Measurements from ENCODE around the gene MIF4GD. TPM values are rescaled to one million over a fixed set of nuclear protein-coding genes. Genes with fewer than 3 reads are reported as not detected.
A peak's percentile ranks its signal among the peaks of the same experiment; 100 is the strongest.

The MIF4GD gene, protein sequence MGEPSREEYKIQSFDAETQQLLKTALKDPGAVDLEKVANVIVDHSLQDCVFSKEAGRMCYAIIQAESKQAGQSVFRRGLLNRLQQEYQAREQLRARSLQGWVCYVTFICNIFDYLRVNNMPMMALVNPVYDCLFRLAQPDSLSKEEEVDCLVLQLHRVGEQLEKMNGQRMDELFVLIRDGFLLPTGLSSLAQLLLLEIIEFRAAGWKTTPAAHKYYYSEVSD
- polyA plus RNA-seq (2013, experiment 1 of 2), result 14.3 TPM
- polyA plus RNA-seq (2013, experiment 2 of 2), result 14.6 TPM

DNA sequence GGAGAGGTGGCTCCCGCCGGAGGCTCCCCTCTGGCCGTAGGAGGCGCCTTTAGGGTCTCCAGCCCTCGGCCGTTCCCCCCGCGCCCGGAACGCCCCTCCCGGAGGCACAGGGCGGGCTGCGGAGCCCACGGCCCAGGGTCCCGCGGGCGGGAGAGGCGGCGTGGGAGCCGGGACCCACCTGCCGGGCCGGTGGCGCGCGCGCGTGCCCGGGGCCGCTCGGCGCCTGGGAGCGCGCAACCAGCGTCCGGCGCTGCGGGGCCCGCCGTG lies at the start of gene MIF4GD:
Gene MIF4GD, minus strand, starts transcription at position 266 of the 267 bp plus-strand sequence. CDS start 1,036 bp downstream, outside the sequence.
- peaks cover 13% of the 10 kb centered on the region for H3K36me3 ChIP-seq (ENCODE audit: control insufficient read depth, insufficient read depth, low read length)
- 0% methylated on average over 24 to 33 of the region's 39 CpGs for WGBS, 2 experiments (ENCODE audit: insufficient coverage in 2 of 2)
- peaks cover 10% of the 10 kb centered on the region for H3K4me1 ChIP-seq (ENCODE audit: control insufficient read depth, insufficient read depth, low read length, poor library complexity, severe bottlenecking)
- H3K27ac ChIP-seq (ENCODE audit: low read depth, low read length, severe bottlenecking), result peak within 1 kb of the TSS; percentile 53
- peak within 1 kb of the TSS; percentile 85 for H3K4me3 ChIP-seq (ENCODE audit: extremely low read depth, insufficient read depth, low read length, poor library complexity, severe bottlenecking)
- H3K9me3 ChIP-seq (ENCODE audit: control insufficient read depth, low read length), result no peaks in the 10 kb centered on the region

DNA sequence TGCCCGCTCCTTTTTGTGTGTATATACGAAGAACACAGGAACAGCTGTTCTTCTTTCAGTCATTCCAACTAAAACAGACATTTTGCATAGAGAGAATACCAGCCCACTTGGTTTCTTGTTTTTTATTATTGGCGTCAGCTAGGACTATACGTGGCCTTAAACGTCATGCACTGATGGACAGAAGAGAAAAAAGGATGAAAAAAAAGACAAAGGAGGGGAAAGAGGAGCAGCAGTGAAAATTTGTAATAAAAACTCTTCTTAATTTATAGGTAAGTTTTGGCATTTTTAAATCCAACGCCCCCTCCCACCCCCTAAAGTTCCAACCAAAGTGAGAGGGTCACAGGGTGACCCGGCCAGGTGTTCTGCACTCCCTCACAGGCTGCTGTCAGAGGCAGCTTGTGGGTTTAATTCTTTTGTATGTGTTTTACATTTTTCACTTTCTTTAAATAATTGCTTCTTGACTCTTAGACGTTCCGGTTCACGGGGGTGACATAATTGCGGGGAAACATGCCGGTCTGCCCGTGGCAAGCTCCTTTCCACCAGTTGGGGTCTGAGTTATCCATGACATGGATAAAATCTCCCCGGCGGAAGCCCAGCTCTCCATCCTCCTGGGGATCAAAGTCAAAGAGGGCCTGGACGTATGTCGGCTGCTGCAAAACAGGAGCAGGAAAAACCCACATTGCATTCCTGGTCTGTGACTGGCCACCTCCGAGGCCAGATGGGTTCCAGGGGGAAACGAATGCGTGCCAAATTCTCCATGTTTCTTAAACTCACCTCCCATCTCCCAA lies 49.1 kb upstream of the MIF4GD start:
- WGBS, 2 experiments (ENCODE audit: insufficient coverage in 2 of 2), result 97 to 98% methylated on average over 13 to 18 of the region's 20 CpGs
- no peak overlapping the region for H3K27ac ChIP-seq (ENCODE audit: low read depth, low read length, severe bottlenecking)

DNA sequence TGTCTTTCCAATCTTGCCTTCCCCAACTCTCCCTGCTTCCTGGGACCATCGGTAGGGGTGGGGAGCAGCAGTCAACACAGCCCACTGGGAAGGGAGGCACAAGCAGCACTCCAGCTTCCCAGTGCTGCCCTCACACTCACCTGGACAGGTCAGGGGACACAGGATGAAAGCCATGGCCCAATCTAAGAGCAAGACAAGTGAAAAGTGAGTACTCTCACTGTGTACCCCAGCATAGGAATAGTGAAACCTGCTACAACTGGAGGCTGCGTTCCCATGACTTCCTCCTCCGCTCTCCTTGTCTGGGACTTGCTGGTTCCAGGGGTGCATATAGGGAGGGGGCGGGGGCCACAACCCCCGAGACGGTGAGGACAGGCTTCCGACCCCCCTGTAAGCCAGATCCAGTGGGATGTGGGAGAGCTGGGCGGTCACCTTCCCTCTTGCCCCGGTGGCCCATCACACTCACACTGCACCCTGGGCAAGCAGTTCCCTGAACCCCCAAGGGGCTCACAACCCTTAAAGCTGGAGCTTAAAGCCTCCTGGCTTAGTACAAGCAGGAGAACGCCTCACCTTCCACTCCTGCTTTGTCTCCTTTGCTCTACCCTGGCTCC lies 47.7 kb upstream of the MIF4GD start:
- Histone ChIP-seq H3K36me3 (ENCODE audit: control insufficient read depth, insufficient read depth, low read length) (peaks cover 58% of the 10 kb centered on the region), H3K4me3 (ENCODE audit: extremely low read depth, insufficient read depth, low read length, poor library complexity, severe bottlenecking) (no peak overlapping the region), H3K27ac (ENCODE audit: low read depth, low read length, severe bottlenecking) (no peak overlapping the region), H3K4me1 (ENCODE audit: control insufficient read depth, insufficient read depth, low read length, poor library complexity, severe bottlenecking) (peaks cover 12% of the 10 kb centered on the region), H3K9me3 (ENCODE audit: control insufficient read depth, low read length) (no peaks in the 10 kb centered on the region)
- WGBS, 2 experiments (ENCODE audit: insufficient coverage in 2 of 2), result 98 to 100% methylated on average over 6 to 7 of the region's 10 CpGs

More for the DNA sequence above, 49.1 kb upstream of the MIF4GD start:
- no peaks in the 10 kb centered on the region for H3K9me3 ChIP-seq (ENCODE audit: control insufficient read depth, low read length)
- no peak overlapping the region for H3K4me3 ChIP-seq (ENCODE audit: extremely low read depth, insufficient read depth, low read length, poor library complexity, severe bottlenecking)
- H3K36me3 ChIP-seq (ENCODE audit: control insufficient read depth, insufficient read depth, low read length), result peaks cover 71% of the 10 kb centered on the region
- peaks cover 12% of the 10 kb centered on the region for H3K4me1 ChIP-seq (ENCODE audit: control insufficient read depth, insufficient read depth, low read length, poor library complexity, severe bottlenecking)

- Histone ChIP-seq H3K9me3 (ENCODE audit: control insufficient read depth, low read length) (no peaks in the 10 kb centered on the region), H3K36me3 (ENCODE audit: control insufficient read depth, insufficient read depth, low read length) (peaks cover 53% of the 10 kb centered on the region), H3K27ac (ENCODE audit: low read depth, low read length, severe bottlenecking) (no peak overlapping the region), H3K4me3 (ENCODE audit: extremely low read depth, insufficient read depth, low read length, poor library complexity, severe bottlenecking) (no peak overlapping the region), H3K4me1 (ENCODE audit: control insufficient read depth, insufficient read depth, low read length, poor library complexity, severe bottlenecking) (peaks cover 12% of the 10 kb centered on the region)
- 83 to 86% methylated on average over 8 to 10 of the region's 10 CpGs for WGBS, 2 experiments (ENCODE audit: insufficient coverage in 2 of 2)
These were observed 47.2 kb upstream of the MIF4GD start for GRCh38 chr17:75318211-75318610.

DNA sequence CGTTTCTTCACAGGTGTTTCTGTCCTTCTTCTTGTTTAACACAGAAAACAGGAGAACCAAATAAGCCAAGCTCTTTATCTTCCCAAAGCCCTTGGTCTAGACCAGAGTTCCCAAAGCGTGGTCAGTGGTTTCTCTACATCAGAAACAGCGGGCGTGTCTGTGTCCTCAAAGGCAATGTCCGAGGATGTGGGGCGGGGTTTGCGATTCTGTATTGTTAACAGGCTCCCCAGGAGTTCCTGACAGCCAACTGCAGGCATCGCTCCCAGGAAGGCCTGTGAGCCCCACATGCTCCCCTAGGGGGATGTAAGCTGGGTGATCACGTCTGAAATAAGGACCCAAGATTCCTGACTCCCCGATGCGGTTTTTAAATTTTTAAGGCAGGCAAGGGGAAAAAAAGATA lies 46.6 kb upstream of the MIF4GD start:
- WGBS, 2 experiments (ENCODE audit: insufficient coverage in 2 of 2), result 76% methylated on average over 5 to 9 of the region's 11 CpGs

GRCh38 chr17:75316253-75316652 lies 45.2 kb upstream of the MIF4GD start:
- 91 to 97% methylated on average over 4 of the region's 5 CpGs for WGBS, 2 experiments (ENCODE audit: insufficient coverage in 2 of 2)
- H3K4me1 ChIP-seq (ENCODE audit: control insufficient read depth, insufficient read depth, low read length, poor library complexity, severe bottlenecking), result peaks cover 12% of the 10 kb centered on the region
- H3K9me3 ChIP-seq (ENCODE audit: control insufficient read depth, low read length), result no peaks in the 10 kb centered on the region
- H3K27ac ChIP-seq (ENCODE audit: low read depth, low read length, severe bottlenecking), result no peak overlapping the region
- no peak overlapping the region for H3K4me3 ChIP-seq (ENCODE audit: extremely low read depth, insufficient read depth, low read length, poor library complexity, severe bottlenecking)
- H3K36me3 ChIP-seq (ENCODE audit: control insufficient read depth, insufficient read depth, low read length), result peaks cover 34% of the 10 kb centered on the region

More for the DNA sequence above, 46.6 kb upstream of the MIF4GD start:
- Histone ChIP-seq H3K9me3 (ENCODE audit: control insufficient read depth, low read length) (no peaks in the 10 kb centered on the region), H3K4me3 (ENCODE audit: extremely low read depth, insufficient read depth, low read length, poor library complexity, severe bottlenecking) (no peak overlapping the region), H3K4me1 (ENCODE audit: control insufficient read depth, insufficient read depth, low read length, poor library complexity, severe bottlenecking) (peaks cover 12% of the 10 kb centered on the region), H3K36me3 (ENCODE audit: control insufficient read depth, insufficient read depth, low read length) (peaks cover 49% of the 10 kb centered on the region), H3K27ac (ENCODE audit: low read depth, low read length, severe bottlenecking) (no peak overlapping the region)

- peaks cover 29% of the 10 kb centered on the region for H3K36me3 ChIP-seq (ENCODE audit: control insufficient read depth, insufficient read depth, low read length)
- H3K4me3 ChIP-seq (ENCODE audit: extremely low read depth, insufficient read depth, low read length, poor library complexity, severe bottlenecking), result no peak overlapping the region
- H3K4me1 ChIP-seq (ENCODE audit: control insufficient read depth, insufficient read depth, low read length, poor library complexity, severe bottlenecking), result peaks cover 10% of the 10 kb centered on the region
- no peaks in the 10 kb centered on the region for H3K9me3 ChIP-seq (ENCODE audit: control insufficient read depth, low read length)
- H3K27ac ChIP-seq (ENCODE audit: low read depth, low read length, severe bottlenecking), result no peak overlapping the region
- 88 to 89% methylated on average over 13 to 14 of the region's 19 CpGs for WGBS, 2 experiments (ENCODE audit: insufficient coverage in 2 of 2)
These were observed 44.7 kb upstream of the MIF4GD start for GRCh38 chr17:75315541-75316243.

DNA sequence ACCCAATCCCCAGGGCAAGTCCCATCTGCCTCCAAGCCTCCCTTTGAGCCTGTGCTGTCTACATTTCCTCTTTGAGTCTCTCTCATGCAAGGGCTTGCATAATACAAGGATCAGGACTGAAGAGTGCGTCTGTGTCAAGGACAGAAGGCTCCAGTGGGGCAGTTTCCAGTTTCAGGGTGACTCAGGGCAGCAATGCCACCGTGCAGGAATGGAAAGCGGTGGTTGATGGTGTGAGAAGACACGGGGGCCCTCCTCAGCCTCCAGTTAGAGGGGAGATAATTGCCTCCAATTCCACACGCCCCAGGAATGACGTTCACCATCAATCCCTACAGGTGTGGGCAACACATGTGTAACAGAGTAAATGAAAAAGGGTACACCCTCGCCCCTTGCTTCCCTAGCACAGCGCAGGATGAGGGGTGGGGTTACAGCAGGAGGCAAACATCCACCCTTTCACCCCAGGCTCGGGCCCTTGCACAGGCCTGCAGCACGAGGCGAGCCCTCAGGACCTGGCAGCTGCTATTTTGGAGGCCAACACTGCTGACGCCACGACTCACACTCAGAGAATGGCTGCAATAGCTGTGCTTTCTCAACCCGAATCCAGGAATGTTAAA lies 43.0 kb upstream of the MIF4GD start:
- no peaks in the 10 kb centered on the region for H3K4me1 ChIP-seq (ENCODE audit: control insufficient read depth, insufficient read depth, low read length, poor library complexity, severe bottlenecking)
- no peaks in the 10 kb centered on the region for H3K9me3 ChIP-seq (ENCODE audit: control insufficient read depth, low read length)
- H3K4me3 ChIP-seq (ENCODE audit: extremely low read depth, insufficient read depth, low read length, poor library complexity, severe bottlenecking), result no peak overlapping the region
- WGBS, 2 experiments (ENCODE audit: insufficient coverage in 2 of 2), result 82 to 89% methylated on average over 6 to 11 of the region's 14 CpGs
- H3K27ac ChIP-seq (ENCODE audit: low read depth, low read length, severe bottlenecking), result no peak overlapping the region
- peaks cover 16% of the 10 kb centered on the region for H3K36me3 ChIP-seq (ENCODE audit: control insufficient read depth, insufficient read depth, low read length)

GRCh38 chr17:75308732-75309629 lies 38.0 kb upstream of the MIF4GD start:
- Histone ChIP-seq H3K9me3 (ENCODE audit: control insufficient read depth, low read length) (no peaks in the 10 kb centered on the region), H3K27ac (ENCODE audit: low read depth, low read length, severe bottlenecking) (no peak overlapping the region), H3K4me3 (ENCODE audit: extremely low read depth, insufficient read depth, low read length, poor library complexity, severe bottlenecking) (no peak overlapping the region), H3K4me1 (ENCODE audit: control insufficient read depth, insufficient read depth, low read length, poor library complexity, severe bottlenecking) (no peaks in the 10 kb centered on the region), H3K36me3 (ENCODE audit: control insufficient read depth, insufficient read depth, low read length) (no peaks in the 10 kb centered on the region)
- WGBS, 2 experiments (ENCODE audit: insufficient coverage in 2 of 2), result 90 to 91% methylated on average over 11 to 17 of the region's 20 CpGs

All from mesodermal cell (in vitro differentiated cells).